Temporal lobe (tissue), 2 donors: ENCODE results near the gene LRRC73. TPM values are rescaled to one million over a fixed set of nuclear protein-coding genes. Genes with fewer than 3 reads are reported as not detected.

ENCODE experiments used
- small RNA-seq: library from RNA; depleted of rRNA; stranded (forward); fragments of <200 nt; gene quantifications from one replicate; pipeline ENCODE3, GENCODE V24; 2014; ENCODE audit warnings: low replicate concordance
- total RNA-seq: library from RNA; depleted of rRNA; stranded (reverse); fragments of >200 nt; gene quantifications from one replicate; pipeline ENCODE4 v1.2.3, GENCODE V29; 2014

The LRRC73 gene
- total RNA-seq, 1 donor from 2014 or later = 5.7 TPM

Small RNA genes lying within 50 kb of the gene (small RNA-seq; reads per million reads assigned to genes)
- gene RF00426 = not detected
- not detected for gene RNU6-1113P

Other genes with a start within 250 kb of the LRRC73 start
- gene SLC22A7, start 212.1 kb downstream of the LRRC73 start, total RNA-seq = 0.25 TPM
- gene CRIP3, start 201.5 kb downstream of the LRRC73 start, total RNA-seq = 3.0 TPM
- gene ZNF318, start 140.7 kb downstream of the LRRC73 start, total RNA-seq = 15.0 TPM
- gene ABCC10, start 82.8 kb downstream of the LRRC73 start, total RNA-seq = 15.2 TPM
- 4.4 TPM for gene DLK2, start 54.8 kb downstream of the LRRC73 start, total RNA-seq
- gene TJAP1, start 32.8 kb downstream of the LRRC73 start, total RNA-seq = 4.4 TPM
- gene YIPF3, start 6.6 kb upstream of the LRRC73 start, total RNA-seq = 61.0 TPM
- 18.4 TPM for gene POLR1C, start 6.7 kb upstream of the LRRC73 start, total RNA-seq
- gene XPO5, start 65.7 kb upstream of the LRRC73 start, total RNA-seq = 29.7 TPM
- gene POLH, start 65.8 kb upstream of the LRRC73 start, total RNA-seq = 7.4 TPM
- gene GTPBP2, start 118.9 kb upstream of the LRRC73 start, total RNA-seq = 23.6 TPM
- gene MAD2L1BP, start 125.5 kb upstream of the LRRC73 start, total RNA-seq = 20.9 TPM
- 5.7 TPM for gene RSPH9, start 134.7 kb upstream of the LRRC73 start, total RNA-seq
- 12.3 TPM for gene MRPS18A, start 177.4 kb upstream of the LRRC73 start, total RNA-seq